ENCODE results near the gene TAP2. TPM values are rescaled to one million over a fixed set of nuclear protein-coding genes. Genes with fewer than 3 reads are reported as not detected.

Gene TAP2
- total and polyA plus RNA-seq, 3 experiments from 2014 or later = 35.8 to 228 (median 221) TPM

DNA sequence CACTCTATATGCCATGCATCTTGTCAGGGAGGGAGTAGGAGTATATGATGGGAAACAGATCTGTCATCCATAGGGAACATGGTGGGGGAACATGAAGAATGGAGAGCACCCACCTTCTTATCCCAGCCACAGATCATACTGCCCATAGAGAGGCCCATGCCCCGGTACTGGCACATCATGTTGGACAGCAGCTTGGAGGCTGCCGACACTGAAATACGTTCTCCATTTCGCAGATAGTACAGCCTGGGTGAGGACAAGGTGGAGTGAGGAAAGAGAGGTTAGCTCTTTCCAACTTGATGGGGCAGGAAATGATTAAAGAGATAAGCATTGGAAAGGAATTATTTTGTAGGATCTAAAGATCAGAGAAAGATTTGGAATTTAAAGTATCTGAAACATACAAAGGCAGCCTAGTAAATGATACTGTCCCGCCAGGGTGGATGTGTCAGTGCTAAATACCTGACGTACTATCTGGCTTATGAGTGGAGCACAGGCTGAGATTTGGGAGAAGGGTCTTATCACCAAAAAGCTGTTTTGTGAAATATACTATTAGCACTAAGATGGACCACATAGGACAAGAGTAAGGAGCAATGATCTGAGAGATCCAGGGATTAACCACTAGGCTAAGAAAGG lies 3.6 kb upstream of the TAP2 start:
- Histone ChIP-seq H3K36me3 (ENCODE audit: insufficient read depth, low read length) (peaks cover 36% of the 10 kb centered on the region), H3K27me3 (ENCODE audit: insufficient read depth, low read length, poor library complexity, severe bottlenecking) (no peaks in the 10 kb centered on the region), H3K4me1 (ENCODE audit: insufficient read depth, low read length) (peaks cover 72% of the 10 kb centered on the region), H3K4me3 (ENCODE audit: low read length) (peak overlapping the region; percentile 99), H3K27ac (ENCODE audit: low read depth, low read length) (no peak overlapping the region), H3K9me3 (ENCODE audit: low read length) (no peaks in the 10 kb centered on the region)
- Mint-ChIP-seq H3K4me1 (peaks cover 65 to 74% (median 73%) of the 10 kb centered on the region in 3 donors), H3K4me3 (peak overlapping the region; percentile 94 to 99 (median 97)), H3K36me3 (peaks cover 31 to 83% (median 33%) of the 10 kb centered on the region in 3 donors), H3K9me3 (no peaks in the 10 kb centered on the region), H3K27me3 (peaks cover 0 to 3% of the 10 kb centered on the region in 2 donors), H3K27ac (peak overlapping the region; percentile 96 to 100 (median 100))
- no peak for DNase-seq
- ChIA-PET CTCF (interaction anchor here (1.2 to 10.6 kb wide), 5 partner anchors 9 to 142 kb away, joined by 3 to 295 read pairs (median 6); partner anchors contain the start of genes PSMB9 and TAP1), POLR2A (interaction anchor here (0.5 to 10.1 kb wide), 4 partner anchors 13 to 1386 kb away, joined by 3 to 350 read pairs (median 6); partner anchors contain the start of genes PSMB9 and TAP1)

DNA sequence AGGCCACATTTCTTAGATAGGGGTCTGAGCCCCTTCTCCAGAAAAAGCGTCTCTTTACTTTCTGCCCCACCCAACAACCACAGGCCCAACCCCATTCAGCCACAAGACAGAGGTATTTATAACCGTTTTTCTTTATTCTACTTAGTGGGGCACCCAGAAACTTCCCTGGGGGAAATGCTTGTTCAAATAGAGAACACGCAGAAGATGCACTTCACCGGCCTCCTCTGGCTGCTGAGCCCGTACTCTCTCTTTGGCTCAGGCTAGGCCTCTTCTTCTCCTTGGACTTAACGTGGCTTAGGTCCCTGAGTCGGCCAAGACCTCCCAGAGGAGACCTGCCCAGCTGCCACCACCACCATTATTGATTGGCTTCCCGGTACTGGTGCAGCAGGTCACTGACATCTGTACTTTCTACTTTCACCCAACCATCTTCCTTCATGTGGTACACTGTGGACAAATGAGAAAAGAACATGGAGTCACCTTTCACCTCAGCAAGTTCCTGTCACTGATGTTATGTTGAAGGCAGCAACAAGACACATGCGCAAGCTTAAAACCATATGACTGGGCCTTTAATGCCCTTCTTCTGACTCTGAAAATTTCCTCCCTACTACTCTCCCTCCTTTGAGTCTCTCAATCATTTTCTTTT lies 2.2 kb upstream of the TAP2 start:
- Histone ChIP-seq H3K4me3 (ENCODE audit: low read length) (no peak overlapping the region), H3K27ac (ENCODE audit: low read depth, low read length) (peak overlapping the region; percentile 1), H3K36me3 (ENCODE audit: insufficient read depth, low read length) (peaks cover 34% of the 10 kb centered on the region), H3K9me3 (ENCODE audit: low read length) (no peaks in the 10 kb centered on the region), H3K4me1 (ENCODE audit: insufficient read depth, low read length) (peaks cover 72% of the 10 kb centered on the region), H3K27me3 (ENCODE audit: insufficient read depth, low read length, poor library complexity, severe bottlenecking) (no peaks in the 10 kb centered on the region)
- peak overlapping the region; percentile 78 to 99 (median 97) for H3K4me3 Mint-ChIP-seq
- H3K9me3 Mint-ChIP-seq = no peaks in the 10 kb centered on the region
- DNase-seq = peak in 2 of 5 donors; percentile 28 to 54
- ChIA-PET POLR2A (interaction anchor here (3.9 to 10.1 kb wide), 2 partner anchors 14 to 132 kb away, joined by 38 to 350 read pairs; partner anchors contain the start of genes PSMB9 and TAP1), CTCF (interaction anchor here (0.9 to 10.6 kb wide), 4 partner anchors 16 to 144 kb away, joined by 3 to 295 read pairs (median 98); partner anchors contain the start of genes PSMB9 and TAP1)
- H3K4me1 Mint-ChIP-seq = peaks cover 66 to 74% (median 73%) of the 10 kb centered on the region in 3 donors
- peak overlapping the region; percentile 96 to 100 (median 100) for H3K27ac Mint-ChIP-seq
- H3K36me3 Mint-ChIP-seq = peaks cover 25 to 83% (median 30%) of the 10 kb centered on the region in 3 donors
- peaks cover 0 to 3% of the 10 kb centered on the region in 2 donors for H3K27me3 Mint-ChIP-seq

DNA sequence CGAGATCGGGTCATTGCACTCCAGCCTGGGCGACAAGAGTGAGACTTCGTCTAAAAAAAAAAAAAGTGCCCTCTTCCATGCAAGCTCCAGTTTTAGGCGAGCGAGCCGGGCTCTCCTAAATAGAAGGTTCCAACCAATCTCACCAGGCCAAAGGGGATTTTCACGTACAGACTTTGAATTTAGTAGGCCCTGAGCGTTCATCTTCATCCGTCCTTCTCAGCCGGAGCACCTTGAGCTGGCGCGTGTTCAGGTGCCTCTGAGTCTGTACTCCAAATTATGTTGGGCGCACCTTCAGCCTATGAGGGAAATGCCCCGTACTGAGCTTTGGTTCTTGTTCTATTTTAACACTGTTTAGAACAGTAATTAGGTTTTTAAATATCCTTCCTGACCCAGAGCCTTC lies 817 bp upstream of the TAP2 start:
- Mint-ChIP-seq H3K27me3 (peaks cover 0 to 2% of the 10 kb centered on the region in 2 donors), H3K36me3 (peaks cover 26 to 83% (median 27%) of the 10 kb centered on the region in 3 donors), H3K27ac (peak overlapping the region; percentile 96 to 100 (median 100)), H3K9me3 (no peaks in the 10 kb centered on the region), H3K4me3 (peak overlapping the region in 4 of 7 donors; percentile 23 to 96 (median 48)), H3K4me1 (peaks cover 75 to 81% (median 78%) of the 10 kb centered on the region in 3 donors)
- Histone ChIP-seq H3K4me3 (ENCODE audit: low read length) (no peak overlapping the region), H3K36me3 (ENCODE audit: insufficient read depth, low read length) (peaks cover 45% of the 10 kb centered on the region), H3K4me1 (ENCODE audit: insufficient read depth, low read length) (peaks cover 78% of the 10 kb centered on the region), H3K9me3 (ENCODE audit: low read length) (no peaks in the 10 kb centered on the region), H3K27me3 (ENCODE audit: insufficient read depth, low read length, poor library complexity, severe bottlenecking) (no peaks in the 10 kb centered on the region), H3K27ac (ENCODE audit: low read depth, low read length) (no peak overlapping the region)
- POLR2A ChIA-PET = interaction anchor here (1.3 to 10.1 kb wide), 4 partner anchors 16 to 133 kb away, joined by 4 to 350 read pairs (median 47); partner anchors contain the start of genes PSMB9 and TAP1
- CTCF ChIA-PET = interaction anchor here (0.9 to 10.6 kb wide), 28 partner anchors 8 to 954 kb away, joined by 3 to 295 read pairs (median 6); partner anchors contain the start of genes BRD2, HLA-DMA, HLA-DMB and HLA-DQB1
- no peak for DNase-seq

DNA sequence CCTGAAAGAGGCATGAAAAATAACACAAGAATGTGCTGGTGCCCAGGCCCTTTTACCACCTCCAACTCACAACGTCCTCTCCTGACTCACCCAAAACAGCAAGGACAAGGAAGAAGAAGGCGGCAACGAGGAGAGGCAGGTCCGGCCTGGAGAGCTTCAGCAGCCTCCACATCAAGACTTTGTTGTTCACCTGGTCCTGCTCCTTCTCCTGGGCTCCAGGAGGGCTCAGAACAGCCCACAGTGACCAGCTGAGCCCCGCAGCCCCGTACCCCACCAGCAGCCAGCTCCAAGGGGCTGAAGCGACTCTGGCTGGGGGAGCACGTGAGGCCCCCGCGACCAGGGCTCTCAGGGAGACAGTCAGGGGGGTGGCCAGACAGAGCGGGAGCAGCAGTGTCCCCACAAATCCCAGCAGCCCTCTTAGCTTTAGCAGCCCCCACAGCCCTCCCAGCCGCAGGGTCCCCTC lies 857 bp downstream of the TAP2 start:
- peaks cover 85 to 92% (median 89%) of the 10 kb centered on the region in 3 donors for H3K4me1 Mint-ChIP-seq
- POLR2A ChIA-PET = interaction anchor here (0.6 to 10.1 kb wide), 11 partner anchors 17 to 1175 kb away, joined by 3 to 350 read pairs (median 3); partner anchors contain the start of genes HLA-DMA, HLA-DMB, PSMB9 and TAP1
- peak overlapping the region; percentile 77 for H3K27ac ChIP-seq (ENCODE audit: low read depth, low read length)
- peak overlapping the region; percentile 91 to 100 (median 98) for H3K27ac Mint-ChIP-seq
- CTCF ChIA-PET = interaction anchor here (0.8 to 10.6 kb wide), 25 partner anchors 9 to 633 kb away, joined by 3 to 295 read pairs (median 7); partner anchors contain the start of genes BRD2, HLA-DMA, HLA-DMB and HLA-DPB1
- H3K9me3 Mint-ChIP-seq = no peaks in the 10 kb centered on the region
- no peaks in the 10 kb centered on the region for H3K9me3 ChIP-seq (ENCODE audit: low read length)
- peaks cover 27 to 83% (median 37%) of the 10 kb centered on the region in 3 donors for H3K36me3 Mint-ChIP-seq
- H3K27me3 Mint-ChIP-seq = peaks cover 0 to 2% of the 10 kb centered on the region in 2 donors
- H3K36me3 ChIP-seq (ENCODE audit: insufficient read depth, low read length) = peaks cover 50% of the 10 kb centered on the region
- H3K4me3 Mint-ChIP-seq = peak overlapping the region; percentile 91 to 97 (median 96)
- peak overlapping the region; percentile 75 for H3K4me3 ChIP-seq (ENCODE audit: low read length)
- H3K27me3 ChIP-seq (ENCODE audit: insufficient read depth, low read length, poor library complexity, severe bottlenecking) = no peaks in the 10 kb centered on the region
- no peak for DNase-seq
- peaks cover 73% of the 10 kb centered on the region for H3K4me1 ChIP-seq (ENCODE audit: insufficient read depth, low read length)

DNA sequence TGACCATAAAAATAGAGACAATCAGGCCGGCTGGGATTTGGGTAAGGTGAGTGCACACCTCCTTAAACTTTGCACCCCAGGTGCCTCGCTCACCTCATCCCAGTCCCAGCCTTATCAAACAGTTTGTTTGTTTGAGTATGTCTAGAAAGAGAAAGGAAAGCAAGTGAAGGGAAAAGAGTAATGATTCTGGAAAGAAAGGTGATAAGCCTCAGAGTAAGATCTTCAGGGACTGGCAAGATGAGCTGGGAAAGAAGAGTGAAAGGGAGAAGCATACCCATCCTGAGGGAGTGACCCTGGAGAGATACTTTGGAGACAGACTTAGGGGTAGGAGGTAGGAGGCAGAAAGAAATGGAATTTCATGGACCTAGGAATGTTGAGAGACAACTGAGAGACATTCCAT lies 1.7 kb downstream of the TAP2 start:
- peak overlapping the region; percentile 91 to 97 (median 96) for H3K4me3 Mint-ChIP-seq
- H3K27ac Mint-ChIP-seq = peak overlapping the region; percentile 4 to 100 (median 95)
- H3K36me3 ChIP-seq (ENCODE audit: insufficient read depth, low read length) = peaks cover 50% of the 10 kb centered on the region
- no peak overlapping the region for H3K27ac ChIP-seq (ENCODE audit: low read depth, low read length)
- peaks cover 22 to 83% (median 32%) of the 10 kb centered on the region in 3 donors for H3K36me3 Mint-ChIP-seq
- peaks cover 76 to 88% (median 84%) of the 10 kb centered on the region in 3 donors for H3K4me1 Mint-ChIP-seq
- POLR2A ChIA-PET = interaction anchor here (1.2 to 10.1 kb wide), 2 partner anchors 18 to 104 kb away, joined by 3 to 350 read pairs; partner anchors contain the start of genes HLA-DMB, PSMB9 and TAP1
- no peaks in the 10 kb centered on the region for H3K9me3 Mint-ChIP-seq
- DNase-seq = no peak
- H3K4me1 ChIP-seq (ENCODE audit: insufficient read depth, low read length) = peaks cover 65% of the 10 kb centered on the region
- CTCF ChIA-PET = interaction anchor here (6.8 to 10.6 kb wide), 2 partner anchors 20 to 32 kb away, joined by 190 to 295 read pairs; partner anchors contain the start of genes PSMB9 and TAP1
- H3K27me3 ChIP-seq (ENCODE audit: insufficient read depth, low read length, poor library complexity, severe bottlenecking) = no peaks in the 10 kb centered on the region
- no peak overlapping the region for H3K4me3 ChIP-seq (ENCODE audit: low read length)
- H3K27me3 Mint-ChIP-seq = no peaks in the 10 kb centered on the region
- H3K9me3 ChIP-seq (ENCODE audit: low read length) = no peaks in the 10 kb centered on the region

DNA sequence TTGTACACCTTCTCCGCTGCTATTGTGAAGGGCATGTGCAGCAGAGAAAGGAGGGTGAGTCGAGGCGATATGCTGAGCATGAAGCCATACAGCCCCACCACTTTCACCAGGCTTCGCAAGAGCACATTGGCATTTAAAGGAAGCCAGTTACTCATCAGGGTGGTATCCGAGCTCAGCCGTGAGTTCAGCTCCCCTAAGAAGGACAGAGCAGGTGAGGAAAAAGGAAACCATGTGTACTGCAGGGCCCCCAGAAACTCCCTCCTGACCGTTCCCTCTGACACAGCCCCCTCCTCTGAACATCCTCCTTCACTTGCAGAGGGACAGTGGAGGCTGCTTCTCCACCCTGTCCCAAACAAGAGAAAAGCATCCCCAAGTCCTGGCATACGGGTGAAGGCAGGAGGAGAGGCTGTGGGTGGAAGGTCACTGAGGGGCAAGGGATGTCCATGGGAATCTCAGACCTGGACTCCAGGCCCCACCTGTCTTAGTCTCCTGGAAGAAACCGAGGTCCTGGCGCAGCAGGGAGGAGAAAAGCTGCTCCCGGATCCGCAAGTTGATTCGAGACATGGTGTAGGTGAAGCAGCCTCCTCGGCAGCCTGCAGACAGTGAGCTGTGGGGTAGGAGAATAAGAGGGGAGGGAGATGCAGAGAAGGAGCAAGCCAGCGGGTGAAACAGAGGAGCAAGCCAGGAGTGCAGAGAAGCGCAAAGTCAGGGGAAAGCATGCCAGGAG lies 3.2 kb downstream of the TAP2 start:
- H3K9me3 ChIP-seq (ENCODE audit: low read length) = no peaks in the 10 kb centered on the region
- H3K4me3 ChIP-seq (ENCODE audit: low read length) = no peak overlapping the region
- peaks cover 55% of the 10 kb centered on the region for H3K36me3 ChIP-seq (ENCODE audit: insufficient read depth, low read length)
- Mint-ChIP-seq H3K27me3 (no peaks in the 10 kb centered on the region), H3K9me3 (no peaks in the 10 kb centered on the region), H3K27ac (peak overlapping the region in 7 of 8 donors; percentile 11 to 100 (median 81)), H3K36me3 (peaks cover 18 to 83% (median 28%) of the 10 kb centered on the region in 3 donors), H3K4me3 (peak overlapping the region in 5 of 7 donors; percentile 9 to 96 (median 91)), H3K4me1 (peaks cover 70 to 85% (median 73%) of the 10 kb centered on the region in 3 donors)
- no peaks in the 10 kb centered on the region for H3K27me3 ChIP-seq (ENCODE audit: insufficient read depth, low read length, poor library complexity, severe bottlenecking)
- DNase-seq = no peak
- ChIA-PET CTCF (interaction anchor here (1.1 to 3.2 kb wide), 2 partner anchors 33 to 149 kb away, joined by 6 to 16 read pairs; no protein-coding TSS in a partner anchor), POLR2A (interaction anchor here (0.6 kb wide), 1 partner anchor 19 kb away, joined by 3 read pairs; the partner anchor contains the start of genes PSMB9 and TAP1)
- no peak overlapping the region for H3K27ac ChIP-seq (ENCODE audit: low read depth, low read length)
- H3K4me1 ChIP-seq (ENCODE audit: insufficient read depth, low read length) = peaks cover 49% of the 10 kb centered on the region

DNA sequence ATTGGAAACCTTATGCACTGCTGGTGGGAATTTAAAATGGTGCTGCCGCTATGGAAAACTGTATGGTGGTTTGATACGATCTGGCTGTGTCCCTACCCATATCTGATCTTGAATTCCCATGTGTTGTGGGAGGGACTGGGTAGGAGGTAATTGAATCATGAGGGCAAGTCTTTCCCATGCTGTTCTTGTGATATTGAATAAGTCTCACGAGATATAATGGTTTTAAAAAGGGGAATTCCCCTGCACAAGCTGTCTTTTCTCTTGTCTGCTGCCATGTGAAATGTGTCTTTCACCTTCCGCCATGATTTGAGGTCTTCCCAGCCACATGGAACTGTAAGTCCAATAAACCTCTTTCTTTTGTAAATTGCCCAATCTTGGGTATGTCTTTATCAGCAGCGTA lies 4.9 kb downstream of the TAP2 start:
- Mint-ChIP-seq H3K27ac (peak overlapping the region in 6 of 8 donors; percentile 26 to 96 (median 69)), H3K27me3 (no peaks in the 10 kb centered on the region), H3K4me1 (peaks cover 56 to 69% (median 57%) of the 10 kb centered on the region in 3 donors), H3K4me3 (peak overlapping the region in 1 of 7 donors; percentile 13), H3K36me3 (peaks cover 18 to 94% (median 29%) of the 10 kb centered on the region in 3 donors), H3K9me3 (no peaks in the 10 kb centered on the region)
- Histone ChIP-seq H3K9me3 (ENCODE audit: low read length) (no peaks in the 10 kb centered on the region), H3K27me3 (ENCODE audit: insufficient read depth, low read length, poor library complexity, severe bottlenecking) (no peaks in the 10 kb centered on the region), H3K36me3 (ENCODE audit: insufficient read depth, low read length) (peaks cover 71% of the 10 kb centered on the region), H3K27ac (ENCODE audit: low read depth, low read length) (no peak overlapping the region), H3K4me1 (ENCODE audit: insufficient read depth, low read length) (peaks cover 34% of the 10 kb centered on the region), H3K4me3 (ENCODE audit: low read length) (no peak overlapping the region)
- no peak for DNase-seq
- ChIA-PET POLR2A (no interaction called here), CTCF (interaction anchor here (3.2 kb wide), 1 partner anchor 35 kb away, joined by 16 read pairs; no protein-coding TSS in a partner anchor)

Data from CD8-positive, alpha-beta memory T cell (primary cell).